ENCODE measurements around the gene NOTCH1.
"Not testable (repeated sequence)": the region's sequence is repeated elsewhere in the genome, so short reads cannot be mapped to it uniquely, and the experiment has no call there.

NOTCH1 gene

DNA sequence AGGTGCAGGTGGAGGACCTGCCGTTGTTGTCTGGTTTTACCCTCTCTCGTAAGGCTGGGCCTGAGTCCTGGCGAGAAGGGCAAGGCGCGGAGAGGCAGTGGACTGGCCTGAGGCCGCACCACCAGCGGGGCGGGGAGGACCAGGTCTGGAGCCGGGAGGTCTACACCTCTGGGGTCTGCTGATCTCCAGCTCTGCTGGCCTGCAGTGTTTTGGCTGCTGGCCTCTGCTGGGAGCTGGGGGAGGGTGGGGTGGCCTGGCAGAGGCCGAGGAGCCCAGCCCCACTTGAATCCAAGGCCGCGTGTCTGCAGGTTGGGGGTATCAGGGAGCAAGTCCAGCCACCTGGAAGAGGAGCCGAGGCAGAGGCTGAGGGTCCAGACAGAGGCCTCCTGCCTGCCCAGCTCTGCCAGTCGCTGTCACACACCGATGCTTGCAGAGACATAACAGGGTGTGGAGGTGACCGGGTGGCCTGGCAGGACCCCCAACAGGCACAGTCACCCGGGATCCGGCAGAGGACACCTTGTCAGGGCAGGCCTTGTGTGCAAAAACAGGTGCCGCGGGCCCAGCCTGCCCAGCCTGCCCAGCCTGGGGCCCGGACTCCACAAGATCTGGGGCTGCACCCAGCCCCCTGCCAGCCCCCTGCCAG, 29.9 kb upstream of the NOTCH1 start:
- no peak overlapping the region; the same call in 1 of the 2 replicates for H3K27ac ChIP-seq
- no peak for TF ChIP-seq ZFX (IDR thresholded peaks at IDR 0.05)
- TF ChIP-seq CTCF (conservative IDR thresholded peaks at IDR 0.05) = no peak

DNA sequence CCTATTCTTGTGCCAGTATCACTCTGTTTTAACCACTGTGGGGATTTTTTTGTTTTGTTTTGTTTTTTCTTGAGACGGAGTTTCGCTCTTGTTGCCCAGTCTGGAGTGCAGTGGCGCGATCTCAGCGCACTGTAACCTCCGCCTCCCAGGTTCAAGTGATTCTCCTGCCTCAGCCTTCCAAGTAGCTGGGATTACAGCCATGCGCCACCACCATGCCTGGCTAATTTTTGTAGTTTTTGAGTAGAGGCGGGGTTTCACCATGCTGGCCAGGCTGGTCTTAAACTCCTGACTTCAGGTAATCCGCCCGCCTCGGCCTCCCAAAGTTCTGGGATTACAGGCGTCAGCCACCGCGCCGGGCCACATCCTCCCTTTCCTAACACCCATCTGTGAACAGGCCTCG, 28.8 kb upstream of the NOTCH1 start:
- H3K27ac ChIP-seq = not testable (repeated sequence)

DNA sequence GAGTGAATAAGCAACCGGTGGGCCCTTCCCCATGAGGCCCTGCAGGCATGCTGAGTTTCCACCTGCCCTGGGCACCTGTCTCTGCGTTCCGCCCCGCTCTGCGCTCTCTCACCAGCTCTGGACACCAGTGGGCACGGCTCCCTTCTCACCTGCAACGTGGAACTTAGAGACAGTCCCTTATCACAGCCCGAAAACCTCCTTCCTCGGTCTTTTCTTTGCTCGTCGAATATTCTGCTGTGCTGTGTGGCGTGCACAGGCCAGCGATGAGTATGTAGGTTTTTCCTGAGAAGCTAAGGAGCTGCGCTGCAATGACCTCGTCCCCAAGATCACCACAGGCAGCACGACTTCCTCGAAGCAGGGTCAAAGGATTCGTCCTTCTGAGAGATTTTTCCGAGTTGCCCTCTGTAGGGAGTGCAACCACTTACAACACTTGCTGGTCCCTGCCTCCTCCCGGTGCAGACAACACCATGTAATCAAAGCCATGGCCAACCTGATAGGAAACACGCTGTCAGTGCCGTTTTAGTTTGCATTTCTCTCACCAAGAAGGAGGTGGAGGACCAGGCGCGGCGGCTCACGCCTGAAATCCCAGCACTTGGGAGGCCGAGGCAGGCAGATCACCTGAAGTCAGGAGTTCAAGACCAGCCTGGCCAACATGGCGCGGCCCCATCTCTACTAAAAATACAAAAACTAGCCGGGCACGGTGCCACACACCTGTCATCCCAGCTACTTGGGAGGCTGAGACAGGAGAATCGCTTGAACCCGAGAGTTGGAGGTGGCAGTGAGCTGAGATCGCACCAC, 27.2 kb upstream of the NOTCH1 start:
- TF ChIP-seq ZFX (IDR thresholded peaks at IDR 0.05) = no peak
- TF ChIP-seq CTCF (conservative IDR thresholded peaks at IDR 0.05) = no peak
- H3K27ac ChIP-seq = no peak overlapping the region

DNA sequence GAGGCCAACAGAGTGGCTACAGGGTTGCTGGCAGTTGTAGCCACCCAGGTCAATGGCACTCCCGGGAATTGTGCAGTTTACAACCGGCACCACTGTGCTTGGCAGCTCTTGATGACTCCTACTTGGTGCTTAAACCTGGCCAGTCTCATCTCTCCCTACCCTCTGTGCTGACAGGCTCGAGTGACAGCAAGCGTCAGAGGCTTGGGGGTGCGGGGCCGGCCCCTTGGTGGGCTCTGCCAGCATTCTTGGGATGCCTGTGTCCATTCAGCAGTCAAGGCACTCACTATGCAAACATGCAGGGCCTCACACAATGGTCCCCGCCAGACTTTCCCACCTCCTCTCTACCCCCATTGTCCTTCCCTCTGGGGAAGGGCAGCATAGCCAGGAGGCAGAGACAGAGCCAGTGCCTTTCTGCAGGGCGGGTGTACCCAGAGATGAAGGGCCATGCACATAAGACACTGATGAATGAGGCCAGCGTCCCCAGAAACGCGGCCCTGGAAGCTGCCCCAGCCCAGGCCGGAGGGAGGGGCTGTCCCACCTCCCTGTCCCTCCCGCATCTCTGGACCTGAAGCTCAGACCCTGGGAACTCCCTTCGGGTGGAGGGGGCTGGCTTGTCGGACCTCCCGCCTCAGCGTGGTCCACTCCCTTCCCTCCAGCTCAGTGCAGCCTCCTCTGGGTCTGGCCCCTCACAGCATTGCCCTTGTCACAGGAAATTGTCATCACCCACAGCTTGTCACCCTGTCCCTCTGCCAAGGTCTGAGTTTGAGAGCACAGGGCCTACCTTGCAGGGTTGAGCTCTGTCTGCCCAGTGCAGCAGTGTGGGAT, 26.4 kb upstream of the NOTCH1 start:
- TF ChIP-seq ZFX (IDR thresholded peaks at IDR 0.05) (no peak), CTCF (conservative IDR thresholded peaks at IDR 0.05) (no peak)

DNA sequence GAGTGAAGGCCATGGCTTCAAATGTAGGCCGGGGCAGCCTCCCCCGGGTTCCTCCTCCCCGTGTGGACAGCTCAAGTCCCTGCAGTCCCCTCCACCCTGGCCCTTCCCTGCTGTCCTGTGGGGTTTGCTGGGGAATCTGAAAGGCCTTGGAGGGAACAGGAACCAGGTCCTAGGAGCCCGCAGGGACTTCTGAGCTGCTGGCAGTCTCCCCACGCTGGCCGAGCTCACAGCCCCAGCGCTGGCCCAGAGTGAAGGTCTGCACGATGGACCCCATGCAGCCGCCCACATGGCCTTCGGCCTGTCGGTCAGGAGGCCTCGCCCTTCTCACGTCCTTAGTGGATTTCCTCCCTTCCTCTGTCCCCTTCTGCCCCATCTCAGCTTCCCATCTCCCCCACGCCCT, 25.7 kb upstream of the NOTCH1 start:
- TF ChIP-seq ZFX (IDR thresholded peaks at IDR 0.05) = no peak
- no peak overlapping the region for H3K27ac ChIP-seq

More for the DNA sequence above, 26.4 kb upstream of the NOTCH1 start:
- H3K27ac ChIP-seq = no peak overlapping the region

- no peak overlapping the region for H3K27ac ChIP-seq
- TF ChIP-seq ZFX (IDR thresholded peaks at IDR 0.05) (no peak), CTCF (conservative IDR thresholded peaks at IDR 0.05) (no peak)
Observed at GRCh38 chr9:136570916-136571315, 25.1 kb upstream of the NOTCH1 start.

DNA sequence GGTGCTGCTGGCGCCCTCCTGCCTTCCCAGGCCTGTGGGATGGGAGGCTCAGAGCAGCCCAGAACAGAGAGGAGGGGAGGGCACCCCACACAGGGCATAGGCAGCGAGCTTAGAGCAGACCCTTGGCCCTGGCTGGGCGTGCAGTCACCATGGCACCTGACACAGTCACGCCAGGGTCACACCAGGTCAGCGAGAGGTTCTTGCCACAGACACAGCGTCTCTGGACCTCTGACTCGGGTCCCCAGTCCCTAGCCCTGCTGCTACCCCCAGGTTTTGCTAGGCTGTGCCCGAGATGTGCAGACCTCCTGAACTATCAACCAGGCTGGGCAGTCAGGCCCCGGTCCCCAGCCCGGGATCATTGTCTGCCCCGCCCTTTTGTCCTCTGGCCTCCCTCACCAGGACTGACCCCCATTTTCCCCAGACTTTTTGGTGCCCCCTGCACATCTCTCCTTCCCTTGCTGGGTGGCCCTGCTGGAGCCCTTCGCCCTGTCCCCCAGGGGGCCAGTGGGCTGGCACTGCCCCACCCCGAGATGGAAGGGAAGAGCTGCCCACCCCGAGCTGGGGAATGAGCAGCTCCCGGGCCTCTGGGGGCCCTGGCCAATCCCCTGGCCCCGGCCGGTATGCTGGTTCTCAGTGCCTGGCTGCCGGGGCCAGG, 24.5 kb upstream of the NOTCH1 start:
- no peak overlapping the region for H3K27ac ChIP-seq
- TF ChIP-seq ZFX (IDR thresholded peaks at IDR 0.05) = no peak

DNA sequence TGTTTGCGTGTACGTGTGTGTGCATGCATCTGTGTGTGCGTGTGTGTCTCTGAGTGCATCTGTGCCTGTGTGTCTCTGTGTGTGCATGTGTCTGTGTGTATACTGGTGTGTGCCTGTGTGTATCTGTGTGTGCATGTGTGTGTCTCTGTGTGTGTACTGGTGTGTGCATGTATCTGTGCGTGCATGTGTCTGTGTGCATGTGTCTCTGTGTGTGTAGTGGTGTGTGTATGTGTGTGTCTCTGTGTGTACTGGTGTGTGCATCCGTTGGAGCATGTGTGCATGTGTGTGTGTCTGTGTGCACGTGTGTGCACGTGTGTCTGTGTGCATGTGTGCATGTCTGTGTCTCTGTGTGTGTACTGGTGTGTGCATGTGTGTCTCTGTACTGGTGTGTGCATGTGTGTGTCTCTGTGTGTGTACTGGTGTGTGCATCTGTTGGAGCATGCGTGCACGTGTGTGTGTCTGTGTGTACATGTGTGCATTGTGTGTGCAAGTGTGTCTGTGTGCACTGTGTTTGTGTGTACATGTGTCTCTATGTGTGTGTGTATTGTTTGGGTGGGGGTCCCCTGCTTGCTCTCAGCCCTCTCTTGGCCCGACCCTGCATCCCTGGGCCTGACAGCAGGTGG, 23.8 kb upstream of the NOTCH1 start:
- no peak overlapping the region for H3K27ac ChIP-seq
- no peak for TF ChIP-seq ZFX (IDR thresholded peaks at IDR 0.05)
- no peak for TF ChIP-seq CTCF (conservative IDR thresholded peaks at IDR 0.05)

Measured in C4-2B (cell line).